K562 (cell line): Measurements from ENCODE around the gene IFNGR1. TPM values are rescaled to one million over a fixed set of nuclear protein-coding genes. Genes with fewer than 3 reads are reported as not detected.

Source experiments
- C11orf30 ChIP-seq: fragments of 450-650 bp; IDR thresholded peaks from 2 replicates; pipeline ENCODE4 v1.6.1; 2016; ENCODE audit warnings: low read depth, mild to moderate bottlenecking
- CEBPB ChIP-seq: fragments of 450-650 bp; IDR thresholded peaks from 2 replicates; pipeline ENCODE4 v1.6.1; 2016; ENCODE audit warnings: missing genetic modification characterization, missing compliant biosample characterization
- CEBPG ChIP-seq, 3 experiments: fragments of 200-800 bp in 1 of 3; sonication (Bioruptor generic) in 1 of 3; sonication (generic) in 1 of 3; formaldehyde crosslinking in 1 of 3; IDR thresholded peaks in 2 of 3; conservative IDR thresholded peaks in 1 of 3; 2 replicates each; pipeline versions ENCODE4 v1.6.1 to v1.8.0; 2016 to 2022; ENCODE audit warnings: missing compliant biosample characterization in 2 of 3, missing genetic modification characterization in 2 of 3, mild to moderate bottlenecking in 1 of 3, missing genetic modification reagents in 1 of 3
- GATAD2B ChIP-seq: fragments of 450-650 bp; IDR thresholded peaks from 2 replicates; pipeline ENCODE4 v1.6.1; 2017; ENCODE audit warnings: mild to moderate bottlenecking, borderline replicate concordance
- L3MBTL2 ChIP-seq: fragments of 450-650 bp; IDR thresholded peaks from 2 replicates; pipeline ENCODE4 v1.6.1; 2016; ENCODE audit warnings: mild to moderate bottlenecking, moderate library complexity
- NFE2 ChIP-seq: IDR thresholded peaks from 2 replicates; pipeline ENCODE4 v1.6.1; 2014; ENCODE audit warnings: antibody characterized with exemption, low read depth
- NFRKB ChIP-seq: fragments of 450-650 bp; IDR thresholded peaks from 2 replicates; pipeline ENCODE4 v1.6.1; 2016; ENCODE audit warnings: low read depth
- ZNF551 ChIP-seq: fragments of 250-450 bp; sonication (Bioruptor Pico); IDR thresholded peaks from 2 replicates; pipeline ENCODE4 v1.5.0; 2021; ENCODE audit warnings: mild to moderate bottlenecking, moderate library complexity
- polyA plus RNA-seq, 8 experiments: library from polyadenylated mRNA; depleted of rRNA in 4 of 8; stranded (reverse) in 5 of 8; unstranded in 3 of 8; fragments of >200 nt; fragmentation: Nextera tagmentation in 2 of 8; fragmentation: Illumina TruSeq in 1 of 8; extraction: Ambion mirVana in 2 of 8; extraction: Trizol in 1 of 8; gene quantifications; 2 replicates each; pipeline versions ENCODE4 v1.2.1 to v1.2.3, GENCODE V29; 2011 to 2014; ENCODE audit warnings: inconsistent platforms in 1 of 8, missing spikeins in 1 of 8
- total RNA-seq, 7 experiments: library from RNA; depleted of rRNA in 6 of 7; stranded (reverse); fragments of >200 nt in 6 of 7; fragmentation: Illumina TruSeq in 2 of 7; extraction: Trizol in 2 of 7; gene quantifications; 2 replicates each; pipeline versions ENCODE4 v1.2.1 to v1.2.3, GENCODE V29; 2011 to 2021; ENCODE audit warnings: low replicate concordance in 1 of 7
- TF ChIP-seq, protein P1 (sequence below): sonication (generic); formaldehyde crosslinking; IDR thresholded peaks from 2 replicates; pipeline ENCODE4 v1.8.0; 2023; ENCODE audit warnings: mild to moderate bottlenecking, missing genetic modification reagents
- TF ChIP-seq, protein P2 (sequence below), 2 experiments: fragments of 450-650 bp in 1 of 2; sonication (generic) in 1 of 2; formaldehyde crosslinking in 1 of 2; IDR thresholded peaks in 1 of 2; conservative IDR thresholded peaks in 1 of 2; 2 replicates each; pipeline versions ENCODE4 v1.6.1 to v1.8.1; 2016 to 2023; ENCODE audit warnings: mild to moderate bottlenecking in 2 of 2, moderate library complexity in 2 of 2, inconsistent platforms in 1 of 2, missing genetic modification reagents in 1 of 2
- TF ChIP-seq, protein P3 (sequence below): fragments of 450-650 bp; IDR thresholded peaks from 2 replicates; pipeline ENCODE4 v1.6.1; 2016; ENCODE audit warnings: mild to moderate bottlenecking, moderate library complexity

IFNGR1 gene
- total and polyA plus RNA-seq, 9 of the 15 experiments (the other 6 are each of a cell fraction or from before 2014, with no cell fraction given): 14.7 to 47.0 (median 26.7) TPM

DNA sequence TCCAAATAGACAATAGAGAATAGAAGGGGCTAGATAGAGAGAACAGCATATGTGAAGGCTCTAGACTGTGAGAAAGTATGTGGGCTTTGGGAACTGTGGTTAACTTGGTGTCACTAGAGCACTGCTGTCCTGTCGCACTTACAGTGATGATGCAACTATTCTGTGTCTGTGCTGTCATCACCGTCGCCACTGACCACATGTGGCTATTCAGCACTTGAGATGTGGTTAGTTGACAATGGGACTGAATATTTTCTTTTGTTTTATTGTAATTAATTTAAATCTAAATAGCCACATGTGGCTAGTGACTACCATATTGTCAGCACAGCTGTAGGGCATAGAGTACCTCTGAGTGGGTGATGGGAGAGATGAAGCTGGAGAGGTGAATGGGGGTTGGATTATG is 39.0 kb upstream of the IFNGR1 start (continued):
- TF ChIP-seq NFE2 (peak; percentile 11; the same call in 1 of the 2 replicates), CEBPB (tag) (peak; percentile 83), NFRKB (no peak), C11orf30 (no peak), ZNF551 (CRISPR knock-in tag) (no peak), L3MBTL2 (0 out of 2 replicates have a peak, but pooled peaks have one; percentile 34), GATAD2B (no peak), CEBPG (CRISPR knock-in tag; IDR thresholded peaks at IDR 0.05) (peak; percentile 85), CEBPG (tag; conservative IDR thresholded peaks at IDR 0.05 in 1 of 2, IDR thresholded peaks at IDR 0.05 in 1 of 2) (peak; percentile 97 to 98)
- TF ChIP-seq, protein P1, sequence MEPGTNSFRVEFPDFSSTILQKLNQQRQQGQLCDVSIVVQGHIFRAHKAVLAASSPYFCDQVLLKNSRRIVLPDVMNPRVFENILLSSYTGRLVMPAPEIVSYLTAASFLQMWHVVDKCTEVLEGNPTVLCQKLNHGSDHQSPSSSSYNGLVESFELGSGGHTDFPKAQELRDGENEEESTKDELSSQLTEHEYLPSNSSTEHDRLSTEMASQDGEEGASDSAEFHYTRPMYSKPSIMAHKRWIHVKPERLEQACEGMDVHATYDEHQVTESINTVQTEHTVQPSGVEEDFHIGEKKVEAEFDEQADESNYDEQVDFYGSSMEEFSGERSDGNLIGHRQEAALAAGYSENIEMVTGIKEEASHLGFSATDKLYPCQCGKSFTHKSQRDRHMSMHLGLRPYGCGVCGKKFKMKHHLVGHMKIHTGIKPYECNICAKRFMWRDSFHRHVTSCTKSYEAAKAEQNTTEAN: no peak
- TF ChIP-seq, protein P2, sequence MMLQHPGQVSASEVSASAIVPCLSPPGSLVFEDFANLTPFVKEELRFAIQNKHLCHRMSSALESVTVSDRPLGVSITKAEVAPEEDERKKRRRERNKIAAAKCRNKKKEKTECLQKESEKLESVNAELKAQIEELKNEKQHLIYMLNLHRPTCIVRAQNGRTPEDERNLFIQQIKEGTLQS (IDR thresholded peaks at IDR 0.05): peak; percentile 95
- TF ChIP-seq, protein P2 (CRISPR knock-in tag; conservative IDR thresholded peaks at IDR 0.05): no peak; the same call in 1 of the 2 replicates
- TF ChIP-seq, protein P3, sequence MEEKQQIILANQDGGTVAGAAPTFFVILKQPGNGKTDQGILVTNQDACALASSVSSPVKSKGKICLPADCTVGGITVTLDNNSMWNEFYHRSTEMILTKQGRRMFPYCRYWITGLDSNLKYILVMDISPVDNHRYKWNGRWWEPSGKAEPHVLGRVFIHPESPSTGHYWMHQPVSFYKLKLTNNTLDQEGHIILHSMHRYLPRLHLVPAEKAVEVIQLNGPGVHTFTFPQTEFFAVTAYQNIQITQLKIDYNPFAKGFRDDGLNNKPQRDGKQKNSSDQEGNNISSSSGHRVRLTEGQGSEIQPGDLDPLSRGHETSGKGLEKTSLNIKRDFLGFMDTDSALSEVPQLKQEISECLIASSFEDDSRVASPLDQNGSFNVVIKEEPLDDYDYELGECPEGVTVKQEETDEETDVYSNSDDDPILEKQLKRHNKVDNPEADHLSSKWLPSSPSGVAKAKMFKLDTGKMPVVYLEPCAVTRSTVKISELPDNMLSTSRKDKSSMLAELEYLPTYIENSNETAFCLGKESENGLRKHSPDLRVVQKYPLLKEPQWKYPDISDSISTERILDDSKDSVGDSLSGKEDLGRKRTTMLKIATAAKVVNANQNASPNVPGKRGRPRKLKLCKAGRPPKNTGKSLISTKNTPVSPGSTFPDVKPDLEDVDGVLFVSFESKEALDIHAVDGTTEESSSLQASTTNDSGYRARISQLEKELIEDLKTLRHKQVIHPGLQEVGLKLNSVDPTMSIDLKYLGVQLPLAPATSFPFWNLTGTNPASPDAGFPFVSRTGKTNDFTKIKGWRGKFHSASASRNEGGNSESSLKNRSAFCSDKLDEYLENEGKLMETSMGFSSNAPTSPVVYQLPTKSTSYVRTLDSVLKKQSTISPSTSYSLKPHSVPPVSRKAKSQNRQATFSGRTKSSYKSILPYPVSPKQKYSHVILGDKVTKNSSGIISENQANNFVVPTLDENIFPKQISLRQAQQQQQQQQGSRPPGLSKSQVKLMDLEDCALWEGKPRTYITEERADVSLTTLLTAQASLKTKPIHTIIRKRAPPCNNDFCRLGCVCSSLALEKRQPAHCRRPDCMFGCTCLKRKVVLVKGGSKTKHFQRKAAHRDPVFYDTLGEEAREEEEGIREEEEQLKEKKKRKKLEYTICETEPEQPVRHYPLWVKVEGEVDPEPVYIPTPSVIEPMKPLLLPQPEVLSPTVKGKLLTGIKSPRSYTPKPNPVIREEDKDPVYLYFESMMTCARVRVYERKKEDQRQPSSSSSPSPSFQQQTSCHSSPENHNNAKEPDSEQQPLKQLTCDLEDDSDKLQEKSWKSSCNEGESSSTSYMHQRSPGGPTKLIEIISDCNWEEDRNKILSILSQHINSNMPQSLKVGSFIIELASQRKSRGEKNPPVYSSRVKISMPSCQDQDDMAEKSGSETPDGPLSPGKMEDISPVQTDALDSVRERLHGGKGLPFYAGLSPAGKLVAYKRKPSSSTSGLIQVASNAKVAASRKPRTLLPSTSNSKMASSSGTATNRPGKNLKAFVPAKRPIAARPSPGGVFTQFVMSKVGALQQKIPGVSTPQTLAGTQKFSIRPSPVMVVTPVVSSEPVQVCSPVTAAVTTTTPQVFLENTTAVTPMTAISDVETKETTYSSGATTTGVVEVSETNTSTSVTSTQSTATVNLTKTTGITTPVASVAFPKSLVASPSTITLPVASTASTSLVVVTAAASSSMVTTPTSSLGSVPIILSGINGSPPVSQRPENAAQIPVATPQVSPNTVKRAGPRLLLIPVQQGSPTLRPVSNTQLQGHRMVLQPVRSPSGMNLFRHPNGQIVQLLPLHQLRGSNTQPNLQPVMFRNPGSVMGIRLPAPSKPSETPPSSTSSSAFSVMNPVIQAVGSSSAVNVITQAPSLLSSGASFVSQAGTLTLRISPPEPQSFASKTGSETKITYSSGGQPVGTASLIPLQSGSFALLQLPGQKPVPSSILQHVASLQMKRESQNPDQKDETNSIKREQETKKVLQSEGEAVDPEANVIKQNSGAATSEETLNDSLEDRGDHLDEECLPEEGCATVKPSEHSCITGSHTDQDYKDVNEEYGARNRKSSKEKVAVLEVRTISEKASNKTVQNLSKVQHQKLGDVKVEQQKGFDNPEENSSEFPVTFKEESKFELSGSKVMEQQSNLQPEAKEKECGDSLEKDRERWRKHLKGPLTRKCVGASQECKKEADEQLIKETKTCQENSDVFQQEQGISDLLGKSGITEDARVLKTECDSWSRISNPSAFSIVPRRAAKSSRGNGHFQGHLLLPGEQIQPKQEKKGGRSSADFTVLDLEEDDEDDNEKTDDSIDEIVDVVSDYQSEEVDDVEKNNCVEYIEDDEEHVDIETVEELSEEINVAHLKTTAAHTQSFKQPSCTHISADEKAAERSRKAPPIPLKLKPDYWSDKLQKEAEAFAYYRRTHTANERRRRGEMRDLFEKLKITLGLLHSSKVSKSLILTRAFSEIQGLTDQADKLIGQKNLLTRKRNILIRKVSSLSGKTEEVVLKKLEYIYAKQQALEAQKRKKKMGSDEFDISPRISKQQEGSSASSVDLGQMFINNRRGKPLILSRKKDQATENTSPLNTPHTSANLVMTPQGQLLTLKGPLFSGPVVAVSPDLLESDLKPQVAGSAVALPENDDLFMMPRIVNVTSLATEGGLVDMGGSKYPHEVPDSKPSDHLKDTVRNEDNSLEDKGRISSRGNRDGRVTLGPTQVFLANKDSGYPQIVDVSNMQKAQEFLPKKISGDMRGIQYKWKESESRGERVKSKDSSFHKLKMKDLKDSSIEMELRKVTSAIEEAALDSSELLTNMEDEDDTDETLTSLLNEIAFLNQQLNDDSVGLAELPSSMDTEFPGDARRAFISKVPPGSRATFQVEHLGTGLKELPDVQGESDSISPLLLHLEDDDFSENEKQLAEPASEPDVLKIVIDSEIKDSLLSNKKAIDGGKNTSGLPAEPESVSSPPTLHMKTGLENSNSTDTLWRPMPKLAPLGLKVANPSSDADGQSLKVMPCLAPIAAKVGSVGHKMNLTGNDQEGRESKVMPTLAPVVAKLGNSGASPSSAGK: 0 out of 2 replicates have a peak, but pooled peaks have one; percentile 10
